Prostate gland (tissue), 2 donors: ENCODE data around the gene RYR3.

Experiments used
- POLR2A ChIP-seq: fragments of 450-650 bp; IDR thresholded peaks from one replicate; pipeline ENCODE4 v1.6.1; 2016; ENCODE audit warnings: antibody characterized with exemption, mild to moderate bottlenecking
- POLR2AphosphoS5 ChIP-seq: sonication (generic); formaldehyde crosslinking; IDR thresholded peaks from one replicate; pipeline ENCODE4 v1.6.1; 2017; ENCODE audit warnings: antibody characterized with exemption
- TF ChIP-seq, protein P1 (sequence below), 4 experiments: fragments of 200-600 bp in 2 of 4; fragments of 450-650 bp in 2 of 4; sonication (generic) in 2 of 4; IDR thresholded peaks; 1 replicate in 3 of 4; 2 replicates in 1 of 4; pipeline ENCODE4 v1.5.1; 2016 to 2019; ENCODE audit warnings: antibody characterized with exemption in 4 of 4, mild to moderate bottlenecking in 2 of 4, moderate library complexity in 2 of 4

DNA sequence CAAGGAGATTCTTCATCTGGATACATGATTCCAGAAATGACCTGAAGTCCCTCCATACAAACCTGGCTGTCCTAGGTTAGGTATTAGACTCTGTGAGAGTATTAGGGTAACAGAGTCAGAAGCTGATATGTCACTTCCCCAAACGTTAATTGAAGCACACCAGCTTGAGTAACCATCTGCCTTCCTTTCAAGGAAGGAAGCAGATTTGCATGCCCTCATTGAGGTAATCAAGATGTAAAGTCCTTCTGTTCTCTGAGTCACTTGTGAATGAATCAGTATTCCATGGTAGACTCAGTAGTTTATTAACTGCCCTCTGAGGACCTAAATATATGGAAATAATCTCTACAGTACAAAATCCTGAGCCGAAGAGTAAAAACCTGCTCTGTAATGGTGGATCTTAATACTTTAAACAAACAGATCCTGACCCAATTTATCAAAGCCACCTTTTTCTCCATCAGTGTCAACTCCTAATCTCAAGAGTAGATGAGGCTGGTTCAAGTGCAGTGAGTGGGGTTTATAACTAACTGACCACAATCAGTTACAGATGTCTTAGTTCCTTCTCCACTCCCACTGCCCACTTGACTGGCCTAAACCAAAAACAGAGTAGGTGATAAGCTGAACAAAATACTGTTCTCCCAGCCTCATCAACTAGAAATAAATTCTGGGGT, 411.4 kb downstream of the RYR3 start:
- TF ChIP-seq, protein P1, sequence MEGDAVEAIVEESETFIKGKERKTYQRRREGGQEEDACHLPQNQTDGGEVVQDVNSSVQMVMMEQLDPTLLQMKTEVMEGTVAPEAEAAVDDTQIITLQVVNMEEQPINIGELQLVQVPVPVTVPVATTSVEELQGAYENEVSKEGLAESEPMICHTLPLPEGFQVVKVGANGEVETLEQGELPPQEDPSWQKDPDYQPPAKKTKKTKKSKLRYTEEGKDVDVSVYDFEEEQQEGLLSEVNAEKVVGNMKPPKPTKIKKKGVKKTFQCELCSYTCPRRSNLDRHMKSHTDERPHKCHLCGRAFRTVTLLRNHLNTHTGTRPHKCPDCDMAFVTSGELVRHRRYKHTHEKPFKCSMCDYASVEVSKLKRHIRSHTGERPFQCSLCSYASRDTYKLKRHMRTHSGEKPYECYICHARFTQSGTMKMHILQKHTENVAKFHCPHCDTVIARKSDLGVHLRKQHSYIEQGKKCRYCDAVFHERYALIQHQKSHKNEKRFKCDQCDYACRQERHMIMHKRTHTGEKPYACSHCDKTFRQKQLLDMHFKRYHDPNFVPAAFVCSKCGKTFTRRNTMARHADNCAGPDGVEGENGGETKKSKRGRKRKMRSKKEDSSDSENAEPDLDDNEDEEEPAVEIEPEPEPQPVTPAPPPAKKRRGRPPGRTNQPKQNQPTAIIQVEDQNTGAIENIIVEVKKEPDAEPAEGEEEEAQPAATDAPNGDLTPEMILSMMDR (IDR thresholded peaks at IDR 0.05): no peak
- no peak for TF ChIP-seq POLR2AphosphoS5
- TF ChIP-seq POLR2A: no peak
